D721Med (cell line): ENCODE results near the gene WFIKKN1.
A peak's percentile ranks its signal among the peaks of the same experiment; 100 is the strongest.

Experiments used
- DNase-seq: peaks from one replicate; pipeline ENCODE4 v3.0.0; 2011; ENCODE audit warnings: low spot score; ENCODE audit not compliant: insufficient read length
- FAIRE-seq: peaks from 2 replicates; lab custom pipeline; 2011; peaks lifted over from hg19 to GRCh38; lab: Jason Lieb, UNC
- CTCF ChIP-seq: IDR thresholded peaks from 2 replicates; pipeline ENCODE4 v1.5.1; 2012; ENCODE audit warnings: mild to moderate bottlenecking, control low read depth; ENCODE audit not compliant: insufficient read depth; ENCODE audit errors: missing control alignments

Gene WFIKKN1

GRCh38 chr16:608019-608418 lies 22.8 kb upstream of the WFIKKN1 start:
- no peak for TF ChIP-seq CTCF
- DNase-seq (no peak), FAIRE-seq (no peak)

GRCh38 chr16:609316-609715 lies 21.5 kb upstream of the WFIKKN1 start:
- FAIRE-seq (no peak), DNase-seq (no peak)
- no peak for TF ChIP-seq CTCF

- DNase-seq (no peak), FAIRE-seq (no peak)
- no peak for TF ChIP-seq CTCF
These were observed 20.8 kb upstream of the WFIKKN1 start for GRCh38 chr16:609984-610383.

- no peak for FAIRE-seq
- peak; percentile 49 for TF ChIP-seq CTCF
- peak; percentile 95 for DNase-seq
These were observed 20.0 kb upstream of the WFIKKN1 start for GRCh38 chr16:610513-611381.

- FAIRE-seq, result no peak
- DNase-seq, result no peak
- no peak for TF ChIP-seq CTCF
These were observed 15.7 kb upstream of the WFIKKN1 start for GRCh38 chr16:615122-615521.

- FAIRE-seq (no peak), DNase-seq (no peak)
- TF ChIP-seq CTCF, result no peak
These were observed 13.8 kb upstream of the WFIKKN1 start for GRCh38 chr16:616733-617586.
